Activated CD8-positive, alpha-beta memory T cell treated with anti-CD3 and anti-CD28 coated beads, Interleukin-2, amount 50 U/mL, for 4 hours (primary cell): ENCODE data around the gene DRC3.

Experiments used
- DNase-seq: peaks from one replicate; pipeline ENCODE4 v3.0.0-alpha.2; 2020

DRC3 gene

DNA sequence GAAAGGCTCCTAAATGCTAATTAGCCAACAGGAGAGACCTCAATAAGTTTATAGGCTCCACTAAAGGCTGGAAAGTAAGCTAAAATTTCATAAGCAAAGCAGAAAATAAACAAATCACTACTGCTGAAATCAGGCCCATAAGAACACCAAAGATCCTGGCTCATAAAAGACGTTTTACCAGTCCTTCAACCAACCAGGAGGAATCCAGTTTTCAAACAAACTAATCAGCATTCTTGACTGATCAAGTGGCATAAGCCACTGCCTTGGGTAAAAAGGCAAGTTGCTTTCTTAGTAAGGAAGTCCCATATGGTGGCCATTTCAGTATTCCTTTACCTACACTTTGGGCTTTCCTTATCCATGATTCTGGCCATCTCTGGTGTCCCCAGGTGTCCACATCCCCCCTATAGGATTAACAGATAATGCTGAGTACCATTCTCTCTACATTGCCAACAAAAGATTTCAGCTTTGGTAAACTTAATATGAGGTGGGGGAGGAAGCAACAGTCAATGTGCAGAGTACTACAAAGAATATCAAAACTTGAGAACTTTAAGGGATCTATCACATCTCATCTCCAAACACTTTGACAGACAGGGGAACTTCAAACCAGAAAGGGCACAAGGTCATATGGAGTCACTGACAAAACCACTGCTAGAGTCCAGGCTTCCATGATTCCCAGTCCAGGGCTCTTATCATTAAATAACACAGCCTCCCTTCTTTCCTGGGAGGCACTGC lies 1.8 kb upstream of the DRC3 start:
- DNase-seq, result no peak

DNA sequence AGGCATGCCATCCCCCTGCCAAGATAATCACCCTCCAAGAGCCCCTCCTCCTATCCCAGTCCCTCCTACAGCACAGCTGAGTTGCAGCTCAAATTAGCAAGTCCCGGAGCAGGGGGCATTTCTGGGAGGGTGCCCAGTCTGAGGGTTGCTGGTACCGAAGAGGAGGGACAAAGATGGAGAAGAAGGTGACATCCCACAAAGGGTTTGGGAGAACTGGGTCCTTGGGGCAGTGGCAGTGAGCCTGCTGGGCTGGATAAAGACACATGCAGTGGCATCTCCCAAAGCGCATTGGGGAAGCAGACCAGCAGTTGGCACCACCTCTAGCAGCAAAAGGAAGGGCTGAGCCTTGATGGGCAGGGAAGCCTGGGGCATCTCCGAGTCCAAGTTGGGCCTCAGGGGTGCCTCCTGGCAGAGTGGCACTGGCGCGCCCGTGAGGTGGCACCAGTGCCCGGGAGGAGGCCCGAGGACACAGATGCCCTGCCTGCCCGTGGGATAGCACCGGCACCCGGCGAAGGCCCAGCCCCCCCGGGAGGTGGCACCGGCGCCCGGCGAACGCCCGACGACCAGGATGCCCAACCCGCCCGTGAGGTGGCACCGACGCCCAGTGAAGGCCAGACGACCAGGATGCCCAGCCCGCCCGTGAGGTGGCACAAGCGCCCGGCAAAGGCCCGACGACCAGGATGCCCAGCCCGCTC lies 1.1 kb upstream of the DRC3 start:
- DNase-seq, result peak; percentile 31

DNA sequence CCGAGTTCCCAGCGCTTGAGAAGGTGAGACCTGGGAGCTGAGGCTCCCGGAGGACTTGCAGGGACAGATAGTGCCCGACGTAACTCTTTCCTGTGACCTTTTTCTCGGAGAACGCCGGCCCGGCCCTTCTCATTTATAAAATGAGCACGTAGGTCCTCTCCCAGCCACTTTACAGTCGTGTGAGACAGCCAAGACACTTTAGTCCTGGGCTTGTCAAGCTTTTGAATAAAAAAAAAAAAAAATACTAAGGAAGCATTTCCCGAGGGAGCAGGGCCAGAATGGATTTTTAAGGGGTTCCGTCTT lies 241 bp downstream of the DRC3 start:
- DNase-seq, result no peak

GRCh38 chr17:17975436-17975835 lies 2.8 kb downstream of the DRC3 start:
- no peak for DNase-seq

GRCh38 chr17:17976931-17977570 lies 4.4 kb downstream of the DRC3 start:
- DNase-seq, result no peak

GRCh38 chr17:17978481-17979424 lies 6.1 kb downstream of the DRC3 start:
- DNase-seq, result no peak

- no peak for DNase-seq
These were observed 7.1 kb downstream of the DRC3 start for GRCh38 chr17:17979778-17980177.

DNA sequence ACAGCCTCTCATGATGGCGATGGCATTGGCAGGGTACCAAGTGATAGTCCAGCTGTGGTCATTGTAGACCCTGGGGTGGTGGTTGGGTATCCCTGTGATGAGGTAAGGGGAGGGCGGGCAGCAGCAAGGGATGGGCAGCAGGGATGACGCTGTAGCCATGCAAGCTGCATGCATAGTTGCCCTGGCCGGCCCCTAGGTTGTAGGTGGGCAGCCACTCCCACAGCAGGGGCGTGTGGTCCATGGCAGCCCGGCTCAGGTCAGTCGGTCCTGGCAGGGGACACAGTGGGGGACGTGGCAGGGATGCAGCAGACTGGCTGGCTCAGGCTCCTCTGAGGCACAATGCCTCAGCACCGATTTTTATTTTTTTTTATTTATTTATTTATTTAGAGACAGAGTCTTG lies 8.7 kb downstream of the DRC3 start:
- no peak for DNase-seq

DNA sequence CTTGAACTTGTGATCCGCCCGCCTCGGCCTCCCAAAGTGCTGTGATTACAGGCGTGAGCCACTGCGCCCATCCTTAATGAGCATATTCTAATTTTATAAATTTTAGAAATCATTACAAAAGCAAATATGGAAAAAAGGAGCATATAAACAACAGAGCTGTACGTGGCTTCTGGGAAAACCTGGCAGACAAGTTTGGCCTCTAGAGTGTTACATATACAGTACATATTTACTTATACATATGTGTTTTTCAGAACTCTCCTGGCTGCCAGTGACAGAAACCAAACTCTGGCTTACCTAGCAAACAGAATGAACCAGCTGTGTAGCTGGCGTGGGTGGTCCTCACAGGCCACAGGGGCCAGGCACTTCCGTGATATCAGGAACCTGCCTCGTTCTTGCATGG lies 10.1 kb downstream of the DRC3 start:
- DNase-seq, result no peak

GRCh38 chr17:17983376-17983775 lies 10.7 kb downstream of the DRC3 start:
- no peak for DNase-seq

- DNase-seq, result no peak
These were observed 11.1 kb downstream of the DRC3 start for GRCh38 chr17:17983776-17984175.

- no peak for DNase-seq
These were observed 12.5 kb downstream of the DRC3 start for GRCh38 chr17:17985153-17985552.

DNA sequence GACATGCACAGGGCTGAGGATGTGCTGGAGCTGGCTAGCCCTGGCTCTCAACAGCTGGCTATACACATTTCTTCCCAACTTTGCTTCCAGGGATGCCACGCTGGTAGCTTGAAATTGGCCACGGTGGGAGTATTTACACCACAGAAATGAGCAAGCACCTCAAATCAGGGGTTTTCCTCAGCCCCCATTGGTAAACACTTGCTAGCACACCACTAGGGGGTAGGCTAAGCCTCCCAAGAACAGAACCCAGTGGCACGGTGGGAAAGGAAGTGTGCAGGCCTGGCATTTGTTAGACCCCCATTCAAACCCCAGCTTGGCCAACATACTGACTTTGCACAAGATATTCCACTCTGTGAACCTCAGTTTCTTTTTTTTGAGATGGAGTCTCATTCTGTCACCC lies 12.9 kb downstream of the DRC3 start:
- DNase-seq, result no peak

GRCh38 chr17:17987187-17987896 lies 14.7 kb downstream of the DRC3 start:
- no peak for DNase-seq

DNA sequence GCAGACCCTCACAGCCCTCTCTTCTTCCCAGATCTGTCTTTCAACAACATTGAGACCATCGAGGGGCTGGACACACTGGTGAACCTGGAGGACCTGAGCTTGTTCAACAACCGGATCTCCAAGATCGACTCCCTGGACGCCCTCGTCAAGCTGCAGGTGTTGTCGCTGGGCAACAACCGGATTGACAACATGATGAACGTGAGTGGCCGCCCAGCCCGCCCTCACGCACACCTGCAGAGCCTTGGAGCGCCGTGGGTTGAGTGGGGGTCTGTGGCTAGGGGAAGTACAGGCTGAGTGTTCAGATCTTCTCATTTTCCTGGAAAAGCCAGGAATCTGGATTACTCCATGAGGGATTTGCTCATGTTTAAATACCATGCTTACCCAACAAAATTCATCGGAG lies 15.2 kb downstream of the DRC3 start:
- no peak for DNase-seq

DNA sequence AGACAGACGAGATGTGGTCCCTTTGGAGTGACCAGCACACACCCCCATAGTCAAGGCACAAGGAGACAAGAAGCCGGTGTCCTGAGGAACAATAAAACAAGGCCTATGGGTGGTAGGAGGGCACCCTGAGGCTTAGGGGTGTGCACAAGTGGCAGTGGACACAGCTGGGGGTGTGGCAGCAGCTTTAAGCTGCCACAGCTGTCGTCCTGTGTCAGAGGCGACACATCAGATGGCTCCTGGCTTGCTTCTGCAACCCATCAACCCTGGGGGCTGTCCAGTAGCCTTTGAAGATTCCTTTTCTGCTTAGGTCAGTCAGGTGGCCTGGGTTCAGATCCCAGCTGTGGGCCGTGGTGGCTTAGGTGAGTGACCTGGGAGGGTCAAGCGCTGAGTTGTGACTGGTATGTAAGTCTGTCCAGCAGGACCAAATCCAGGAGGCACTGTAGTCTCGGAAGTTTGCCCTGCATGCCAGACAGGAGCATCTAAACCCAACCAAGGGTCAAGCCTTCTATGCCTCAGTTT lies 15.8 kb downstream of the DRC3 start:
- no peak for DNase-seq

- no peak for DNase-seq
These were observed 16.4 kb downstream of the DRC3 start for GRCh38 chr17:17989081-17989480.

DNA sequence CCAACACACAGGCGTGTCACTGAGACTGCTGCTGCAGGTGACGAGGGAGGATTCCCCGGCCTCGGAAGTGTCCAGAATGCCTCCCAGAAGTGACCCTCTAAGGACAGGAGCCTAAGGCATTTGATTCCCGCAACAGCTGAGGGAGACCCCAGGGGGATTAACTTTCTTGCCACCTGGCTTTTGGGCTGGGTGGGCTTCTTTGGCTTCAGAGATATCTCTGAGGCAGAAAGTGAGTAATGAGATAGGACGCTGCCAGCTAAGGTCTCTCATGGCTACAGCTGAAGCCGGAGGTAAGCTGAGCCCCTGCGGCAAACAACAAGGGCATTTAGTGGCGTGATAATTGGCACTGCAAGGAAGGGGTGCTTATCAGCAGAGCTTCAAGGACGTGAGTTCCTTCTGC lies 17.0 kb downstream of the DRC3 start:
- no peak for DNase-seq

DNA sequence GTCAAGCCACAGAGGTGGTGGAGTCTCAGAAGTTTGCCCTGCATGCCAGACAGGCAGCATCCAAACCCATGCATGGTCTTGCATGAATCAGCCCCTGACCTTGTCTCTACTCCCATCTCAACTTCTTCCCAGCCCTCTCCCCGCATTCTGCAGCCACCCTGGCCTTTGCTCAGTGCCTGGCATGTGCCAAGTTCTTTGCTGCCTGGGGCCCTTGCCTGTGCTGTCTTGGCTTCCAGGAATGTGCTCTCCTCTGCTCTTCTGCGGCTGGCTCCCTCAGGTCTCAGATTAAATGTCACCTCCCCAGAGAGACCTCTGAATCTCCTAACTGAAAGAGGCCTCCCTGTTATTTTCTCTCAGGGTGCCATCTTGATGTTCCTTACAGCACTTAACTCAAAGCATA lies 17.6 kb downstream of the DRC3 start:
- DNase-seq, result no peak

GRCh38 chr17:17993366-17993765 lies 20.7 kb downstream of the DRC3 start:
- no peak for DNase-seq

DNA sequence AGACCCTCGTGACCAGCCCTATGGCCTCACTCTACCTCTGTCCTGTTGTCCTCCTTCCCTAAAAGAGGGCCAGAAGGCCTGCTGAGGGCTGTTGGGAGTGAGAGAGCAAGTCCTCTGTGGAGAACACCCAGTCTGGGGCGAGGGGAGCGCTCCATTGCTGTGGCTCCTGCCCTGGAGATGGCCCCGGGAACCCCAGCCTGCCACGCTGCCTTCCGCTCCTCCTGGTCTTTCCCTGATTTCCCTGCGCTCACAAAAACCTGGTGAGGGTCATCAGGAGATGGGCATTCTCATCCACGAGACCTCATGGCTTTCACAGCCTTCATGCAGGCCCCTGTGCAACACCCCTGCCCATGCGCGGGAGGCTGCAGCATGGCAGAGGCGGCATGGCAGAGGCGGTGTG lies 21.2 kb downstream of the DRC3 start:
- no peak for DNase-seq

GRCh38 chr17:17994271-17995069 lies 21.8 kb downstream of the DRC3 start:
- DNase-seq, result no peak
